Prostate gland (tissue), 2 donors: ENCODE data around the gene DZANK1. TPM values are rescaled to one million over a fixed set of nuclear protein-coding genes. Genes with fewer than 3 reads are reported as not detected.
"Not testable (repeated sequence)": the region's sequence is repeated elsewhere in the genome, so short reads cannot be mapped to it uniquely, and the experiment has no call there.

Experiments used
- DNase-seq: peaks from one replicate; pipeline ENCODE4 v3.0.0-alpha.2; 2019; ENCODE audit warnings: low spot score
- H3K27ac ChIP-seq, 2 donors: fragments of 200-600 bp; sonication (generic); 2 replicates each; pipeline ENCODE4 v1.5.1; 2017 to 2019
- H3K27me3 ChIP-seq: fragments of 200-600 bp; sonication (generic); replicated peaks from 2 replicates; pipeline ENCODE4 v1.5.1; 2019; ENCODE audit not compliant: insufficient read depth
- H3K36me3 ChIP-seq, 2 donors: fragments of 200-600 bp; sonication (generic); 1 replicate in 1 of 2; 2 replicates in 1 of 2; pipeline versions ENCODE4 v1.5.1 to v1.8.1; 2017 to 2019
- H3K4me1 ChIP-seq: fragments of 200-600 bp; sonication (generic); replicated peaks from 2 replicates; pipeline ENCODE4 v1.5.1; 2019
- H3K4me3 ChIP-seq, 2 donors: fragments of 200-600 bp; sonication (generic); 2 replicates each; pipeline ENCODE4 v1.5.1; 2017 to 2019
- H3K9me3 ChIP-seq: fragments of 200-600 bp; sonication (generic); 2 replicates; pipeline ENCODE4 v1.5.1; 2017
- CTCF ChIP-seq, 4 experiments: fragments of 200-600 bp in 2 of 4; fragments of 450-650 bp in 2 of 4; sonication (generic) in 2 of 4; IDR thresholded peaks; 1 replicate in 3 of 4; 2 replicates in 1 of 4; pipeline ENCODE4 v1.5.1; 2016 to 2019; ENCODE audit warnings: antibody characterized with exemption in 4 of 4, mild to moderate bottlenecking in 2 of 4, moderate library complexity in 2 of 4
- POLR2A ChIP-seq: fragments of 450-650 bp; IDR thresholded peaks from one replicate; pipeline ENCODE4 v1.6.1; 2016; ENCODE audit warnings: antibody characterized with exemption, mild to moderate bottlenecking
- POLR2AphosphoS5 ChIP-seq: sonication (generic); formaldehyde crosslinking; IDR thresholded peaks from one replicate; pipeline ENCODE4 v1.6.1; 2017; ENCODE audit warnings: antibody characterized with exemption
- WGBS: methylation state at CpG from one replicate; pipeline ENCODE4 v1.1.5; 2018; 5-methylcytosine and 5-hydroxymethylcytosine counted together
- intact Hi-C: fragments of 100-400 bp; cut with DNase I; formaldehyde crosslinking; loops from one replicate; pipeline ENCODE4 v1.14.2; 2022
- total RNA-seq, 2 donors: library from RNA; depleted of rRNA; stranded (reverse); fragments of >200 nt; gene quantifications; one replicate each; pipeline ENCODE4 v1.1.0, GENCODE V29; 2016

DZANK1 gene
- total RNA-seq, 2 donors from 2014 or later: 2.0 to 7.1 TPM

GRCh38 chr20:18511571-18511970 lies 44.7 kb upstream of the DZANK1 start:
- H3K4me1 ChIP-seq: peaks cover 6% of the 10 kb centered on the region
- H3K36me3 ChIP-seq: no peaks in the 10 kb centered on the region
- no peak for TF ChIP-seq POLR2AphosphoS5
- WGBS: 98% methylated on average over 1 of the region's 1 CpG
- no peak overlapping the region for H3K27ac ChIP-seq
- H3K4me3 ChIP-seq: no peak overlapping the region
- H3K9me3 ChIP-seq: no peaks in the 10 kb centered on the region
- intact Hi-C loops: no loop called here
- no peaks in the 10 kb centered on the region for H3K27me3 ChIP-seq
- no peak for DNase-seq

DNA sequence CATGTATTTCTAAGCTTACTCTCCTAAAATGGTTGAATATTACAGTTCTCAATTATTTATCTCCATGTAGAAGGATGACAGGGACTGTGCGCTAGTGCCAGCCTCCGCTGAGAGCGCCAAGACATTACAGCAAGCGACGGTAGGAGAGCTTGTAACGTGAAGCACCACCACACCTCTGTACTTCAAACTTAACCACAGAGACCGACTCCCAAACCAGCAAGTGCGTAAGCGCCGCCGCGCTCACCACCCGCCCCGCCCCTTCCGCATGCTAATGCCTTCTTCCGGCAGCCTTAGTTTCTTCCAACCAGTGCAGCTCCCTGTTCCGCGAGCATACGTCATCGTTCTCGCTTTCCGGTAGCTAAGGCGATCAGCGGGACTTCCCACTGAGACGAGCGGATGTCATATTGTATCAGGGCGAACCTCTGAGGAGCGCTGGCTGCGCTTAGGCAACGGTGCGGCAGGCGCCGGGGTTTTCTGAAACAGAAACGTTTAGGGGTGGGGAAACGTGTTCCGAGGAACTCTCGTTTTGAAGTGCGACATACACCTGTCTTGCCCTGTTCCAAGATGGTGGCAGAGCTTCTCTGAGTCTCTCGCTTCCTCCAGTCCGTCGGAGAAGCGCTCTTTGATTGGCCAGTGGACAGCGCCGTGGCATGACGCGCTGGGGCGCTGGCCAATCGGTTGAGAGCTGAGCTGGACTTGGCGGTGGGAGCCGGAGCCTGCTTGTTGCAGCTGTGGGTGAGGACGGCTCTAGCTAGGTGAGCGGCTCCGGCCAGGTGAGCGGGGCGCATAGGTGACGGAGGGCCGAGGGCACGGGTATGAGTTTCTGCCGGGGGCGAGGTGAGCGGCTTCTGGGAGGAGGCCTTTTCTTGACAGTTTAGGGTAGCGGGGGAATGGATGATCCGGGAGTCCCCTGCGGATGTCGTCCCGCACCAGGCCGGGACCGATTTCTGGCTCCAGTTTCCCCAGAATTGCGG lies 40.7 kb upstream of the DZANK1 start, which contains the start of gene SEC23B:
Gene SEC23B, plus strand, starts transcription at position 723 of the 974 bp plus-strand sequence. CDS start 2,896 bp downstream, outside the sequence.
- no peaks in the 10 kb centered on the region for H3K27me3 ChIP-seq
- peak within 1 kb of the TSS; percentile 94 to 98 for H3K27ac ChIP-seq
- intact Hi-C loops: no loop called here
- H3K36me3 ChIP-seq: no peaks in the 10 kb centered on the region
- WGBS: under 1% methylated on average over 69 of the region's 69 CpGs
- H3K4me3 ChIP-seq: peak within 1 kb of the TSS; percentile 65 to 83
- DNase-seq: peak; percentile 97
- H3K9me3 ChIP-seq: no peaks in the 10 kb centered on the region
- TF ChIP-seq POLR2A (peak; percentile 73), CTCF (IDR thresholded peaks at IDR 0.05) (no peak), POLR2AphosphoS5 (peak; percentile 91)
- H3K4me1 ChIP-seq: peaks cover 6% of the 10 kb centered on the region

GRCh38 chr20:18506744-18507143 lies 39.9 kb upstream of the DZANK1 start:
- Histone ChIP-seq H3K9me3 (no peaks in the 10 kb centered on the region), H3K27ac (peak overlapping the region; percentile 94 to 98), H3K27me3 (no peaks in the 10 kb centered on the region), H3K4me3 (peak overlapping the region; percentile 65 to 83), H3K4me1 (peaks cover 6% of the 10 kb centered on the region), H3K36me3 (no peaks in the 10 kb centered on the region)
- DNase-seq: no peak
- intact Hi-C loops: no loop called here
- no peak for TF ChIP-seq POLR2AphosphoS5
- TF ChIP-seq POLR2A: no peak
- no peak for TF ChIP-seq CTCF (IDR thresholded peaks at IDR 0.05)
- 51% methylated on average over 8 of the region's 8 CpGs for WGBS

- peak overlapping the region in 1 of 2 donors; percentile 13 for H3K4me3 ChIP-seq
- TF ChIP-seq CTCF (IDR thresholded peaks at IDR 0.05): no peak
- peak; percentile 20 for TF ChIP-seq POLR2AphosphoS5
- peak; percentile 44 for DNase-seq
- no peaks in the 10 kb centered on the region for H3K27me3 ChIP-seq
- peaks cover 6% of the 10 kb centered on the region for H3K4me1 ChIP-seq
- intact Hi-C loops: no loop called here
- H3K36me3 ChIP-seq: no peaks in the 10 kb centered on the region
- H3K9me3 ChIP-seq: no peaks in the 10 kb centered on the region
- WGBS: 57% methylated on average over 31 of the region's 31 CpGs
- peak overlapping the region in 1 of 2 donors; percentile 52 for H3K27ac ChIP-seq
Measured at GRCh38 chr20:18504479-18505060, 37.7 kb upstream of the DZANK1 start.

DNA sequence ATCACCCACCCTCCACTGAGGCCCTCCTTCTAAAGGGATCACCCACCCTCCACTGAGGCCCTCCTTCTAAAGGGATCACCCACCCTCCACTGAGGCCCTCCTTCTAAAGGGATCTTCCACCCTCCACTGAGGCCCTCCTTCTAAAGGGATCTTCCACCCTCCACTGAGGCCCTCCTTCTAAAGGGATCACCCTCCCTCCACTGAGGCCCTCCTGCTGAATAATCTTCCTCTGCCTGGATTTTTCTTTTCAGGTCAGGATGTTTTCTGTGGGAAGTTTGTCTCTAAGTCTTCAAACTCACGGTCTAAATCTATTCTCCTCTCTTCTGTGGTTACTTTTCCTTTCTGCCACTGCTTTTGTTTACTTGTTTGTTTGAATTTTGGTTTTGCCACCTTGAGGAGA lies 34.8 kb upstream of the DZANK1 start:
- H3K4me1 ChIP-seq, H3K36me3 ChIP-seq, DNase-seq, H3K27ac ChIP-seq, H3K9me3 ChIP-seq, intact Hi-C loops, H3K4me3 ChIP-seq, H3K27me3 ChIP-seq: not testable (repeated sequence)
- WGBS: 69% methylated on average over 1 of the region's 1 CpG
